Glomerular visceral epithelial cell (primary cell): ENCODE measurements around the gene HEBP2.
"Not testable (repeated sequence)": the region's sequence is repeated elsewhere in the genome, so short reads cannot be mapped to it uniquely, and the experiment has no call there.

Experiments
- DNase-seq: peaks from one replicate; pipeline ENCODE4 v3.0.0-alpha.2; 2016; ENCODE audit errors: extremely low spot score

The HEBP2 gene

GRCh38 chr6:138424004-138424904, 20.2 kb downstream of the HEBP2 start:
- DNase-seq, result no peak

GRCh38 chr6:138425256-138425655, 21.2 kb downstream of the HEBP2 start:
- not testable (repeated sequence) for DNase-seq

GRCh38 chr6:138426500-138427123, 22.6 kb downstream of the HEBP2 start:
- no peak for DNase-seq

GRCh38 chr6:138427701-138428100, 23.7 kb downstream of the HEBP2 start:
- DNase-seq, result no peak

GRCh38 chr6:138428944-138429598, 25.0 kb downstream of the HEBP2 start:
- peak; percentile 57 for DNase-seq

GRCh38 chr6:138429761-138430160, 25.7 kb downstream of the HEBP2 start:
- no peak for DNase-seq

- DNase-seq, result no peak
Measured at GRCh38 chr6:138430361-138431145, 26.5 kb downstream of the HEBP2 start.

- DNase-seq, result no peak
Measured at GRCh38 chr6:138431256-138432062, 27.4 kb downstream of the HEBP2 start.

- no peak for DNase-seq
Measured at GRCh38 chr6:138432063-138432356, 28.0 kb downstream of the HEBP2 start.

- DNase-seq, result no peak
Measured at GRCh38 chr6:138434096-138434495, 30.1 kb downstream of the HEBP2 start.

GRCh38 chr6:138434925-138435324, 30.9 kb downstream of the HEBP2 start:
- no peak for DNase-seq

- no peak for DNase-seq
Measured at GRCh38 chr6:138439546-138439945, 35.5 kb downstream of the HEBP2 start.

GRCh38 chr6:138440296-138440695, 36.3 kb downstream of the HEBP2 start:
- DNase-seq, result no peak

GRCh38 chr6:138440758-138441357, 36.8 kb downstream of the HEBP2 start:
- no peak for DNase-seq

GRCh38 chr6:138441965-138442364, 37.9 kb downstream of the HEBP2 start:
- no peak for DNase-seq

- no peak for DNase-seq
Measured at GRCh38 chr6:138442663-138443062, 38.6 kb downstream of the HEBP2 start.

- no peak for DNase-seq
Measured at GRCh38 chr6:138443979-138444378, 40.0 kb downstream of the HEBP2 start.

GRCh38 chr6:138446821-138447220, 42.8 kb downstream of the HEBP2 start:
- no peak for DNase-seq

- DNase-seq, result no peak
Measured at GRCh38 chr6:138450445-138450844, 46.4 kb downstream of the HEBP2 start.

- DNase-seq, result no peak
Measured at GRCh38 chr6:138451043-138451442, 47.0 kb downstream of the HEBP2 start.
